GM23338 (cell line): ENCODE results near the gene SIN3B. TPM values are rescaled to one million over a fixed set of nuclear protein-coding genes. Genes with fewer than 3 reads are reported as not detected.

Source experiments
- ATAC-seq: fragments of 200-7000 bp; cut with Tn5 transposase; 3 replicates; pipeline ENCODE4 v1.9.1; 2020
- DNase-seq: peaks from one replicate; pipeline ENCODE4 v3.0.0-alpha.2; 2015; ENCODE audit warnings: low spot score
- H2AFZ ChIP-seq: fragments of 200-600 bp; sonication (generic); 2 replicates; pipeline ENCODE4 v1.8.0; 2016; ENCODE audit warnings: antibody characterized with exemption, mild to moderate bottlenecking, moderate library complexity
- H3F3A ChIP-seq: fragments of 200-600 bp; sonication (generic); replicated peaks from 2 replicates; pipeline ENCODE4 v1.8.0; 2017; ENCODE audit warnings: antibody characterized with exemption, mixed run types, low read depth
- H3K27ac ChIP-seq: fragments of 200-600 bp; sonication (generic); 2 replicates; pipeline ENCODE4 v1.6.1; 2016; ENCODE audit warnings: low read depth
- H3K27me3 ChIP-seq: fragments of 200-600 bp; sonication (generic); 2 replicates; pipeline ENCODE4 v1.8.0; 2016; ENCODE audit warnings: mild to moderate bottlenecking, mixed run types, moderate library complexity; ENCODE audit not compliant: insufficient read depth
- H3K36me3 ChIP-seq: fragments of 200-600 bp; sonication (generic); 2 replicates; pipeline ENCODE4 v1.8.0; 2016; ENCODE audit warnings: mild to moderate bottlenecking; ENCODE audit not compliant: insufficient read depth
- H3K4me1 ChIP-seq: fragments of 200-600 bp; sonication (generic); 2 replicates; pipeline ENCODE4 v1.8.0; 2016; ENCODE audit warnings: mild to moderate bottlenecking, moderate library complexity; ENCODE audit not compliant: insufficient read depth
- H3K4me2 ChIP-seq: fragments of 200-600 bp; sonication (generic); 2 replicates; pipeline ENCODE4 v1.7.1; 2017; ENCODE audit warnings: mixed run types
- H3K4me3 ChIP-seq: fragments of 200-600 bp; sonication (generic); 2 replicates; pipeline ENCODE4 v1.6.1; 2016; ENCODE audit warnings: mixed run types
- H3K79me2 ChIP-seq: fragments of 200-600 bp; sonication (generic); replicated peaks from 2 replicates; pipeline ENCODE4 v1.8.0; 2017; ENCODE audit warnings: mild to moderate bottlenecking; ENCODE audit not compliant: insufficient read depth
- H3K9me2 ChIP-seq: fragments of 200-600 bp; sonication (generic); 2 replicates; pipeline ENCODE4 v1.8.0; 2017; ENCODE audit not compliant: insufficient read depth
- H4K20me1 ChIP-seq: fragments of 200-600 bp; sonication (generic); replicated peaks from 2 replicates; pipeline ENCODE4 v1.8.0; 2017; ENCODE audit warnings: mild to moderate bottlenecking; ENCODE audit not compliant: insufficient read depth
- H3K27ac Mint-ChIP-seq: 2 replicates; pipeline ENCODE4 v1.8.0; 2020; ENCODE audit warnings: inconsistent platforms, mild to moderate bottlenecking, moderate library complexity, mixed read lengths
- H3K27me3 Mint-ChIP-seq: 3 replicates; pipeline ENCODE4 v1.8.0; 2022; ENCODE audit warnings: low read depth, mild to moderate bottlenecking, moderate library complexity, mixed read lengths, inconsistent platforms; ENCODE audit not compliant: insufficient read depth, poor library complexity
- H3K36me3 Mint-ChIP-seq: 3 replicates; pipeline ENCODE4 v1.8.0; 2021; ENCODE audit warnings: low read depth, mild to moderate bottlenecking, inconsistent platforms, moderate library complexity, mixed read lengths
- H3K4me1 Mint-ChIP-seq: 3 replicates; pipeline ENCODE4 v1.8.0; 2020; ENCODE audit warnings: mild to moderate bottlenecking, inconsistent platforms, mixed read lengths
- H3K4me3 Mint-ChIP-seq: 3 replicates; pipeline ENCODE4 v1.8.0; 2021; ENCODE audit warnings: moderate library complexity, mild to moderate bottlenecking, inconsistent platforms, mixed read lengths
- H3K9me3 Mint-ChIP-seq: 3 replicates; pipeline ENCODE4 v1.8.0; 2020; ENCODE audit warnings: moderate library complexity, mild to moderate bottlenecking, inconsistent platforms, mixed read lengths
- CTCF ChIP-seq, 2 experiments: fragments of 200-600 bp in 1 of 2; sonication (generic) in 1 of 2; conservative IDR thresholded peaks; 2 replicates each; pipeline versions ENCODE4 v1.5.1 to v1.6.1; 2016 to 2017; ENCODE audit warnings: antibody characterized with exemption in 2 of 2, low read depth in 2 of 2, mild to moderate bottlenecking in 2 of 2, moderate library complexity in 1 of 2
- EZH2 ChIP-seq: fragments of 200-600 bp; sonication (generic); IDR thresholded peaks from one replicate; pipeline ENCODE4 v1.8.0; 2017; ENCODE audit warnings: antibody characterized with exemption, mild to moderate bottlenecking, low read depth; ENCODE audit not compliant: unreplicated experiment
- REST ChIP-seq: IDR thresholded peaks from one replicate; pipeline ENCODE4 v1.6.1; 2018; ENCODE audit warnings: antibody characterized with exemption; ENCODE audit not compliant: unreplicated experiment
- ZNF462 ChIP-seq: fragments of 250-450 bp; sonication (Bioruptor Pico); IDR thresholded peaks from 2 replicates; pipeline ENCODE4 v1.5.0; 2020; ENCODE audit warnings: mild to moderate bottlenecking, moderate library complexity
- polyA plus RNA-seq: library from polyadenylated mRNA; unstranded; fragments of >200 nt; fragmentation: Nextera tagmentation; extraction: Ambion mirVana; gene quantifications from 2 replicates; pipeline ENCODE4 v1.2.1, GENCODE V29; 2016
- total RNA-seq: library from RNA; depleted of rRNA; stranded (reverse); fragments of >200 nt; shearing (Covaris generic); gene quantifications from 2 replicates; pipeline ENCODE4 v1.2.3, GENCODE V29; 2014

Gene SIN3B
- total and polyA plus RNA-seq, 2 experiments from 2014 or later: 37.6 to 68.6 TPM

DNA sequence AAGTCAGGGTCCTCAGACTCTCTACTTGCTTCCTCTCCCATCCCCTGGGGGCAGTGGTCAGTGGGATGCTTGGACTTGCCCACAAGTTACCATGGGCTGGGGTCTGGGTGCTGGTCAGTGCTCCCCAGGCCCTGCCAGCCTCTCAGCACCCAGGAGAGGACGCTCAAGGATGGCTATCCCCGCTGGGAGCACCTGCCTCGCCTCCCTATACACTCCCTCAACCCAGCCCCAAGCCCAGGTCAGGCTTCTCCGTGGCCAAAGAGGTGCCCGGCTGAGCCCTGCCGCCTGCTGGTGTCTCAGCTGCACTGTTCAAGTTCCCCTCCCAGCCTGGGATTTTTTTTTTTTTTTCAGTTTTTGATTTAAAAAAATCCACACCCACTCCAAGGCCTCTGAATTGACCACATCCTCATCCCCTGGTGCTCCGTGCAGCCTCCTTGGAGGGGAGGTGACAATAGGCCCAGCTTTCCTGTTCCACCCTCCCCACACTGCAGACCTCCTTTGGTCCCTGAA lies 70.4 kb downstream of the SIN3B start:
- DNase-seq: peak; percentile 73
- Mint-ChIP-seq H3K4me3 (no peak overlapping the region), H3K4me1 (peaks cover 5% of the 10 kb centered on the region; the same call in 1 of the 3 replicates), H3K9me3 (no peaks in the 10 kb centered on the region; the same call in 2 of the 3 replicates), H3K36me3 (no peaks in the 10 kb centered on the region), H3K27ac (no peak overlapping the region), H3K27me3 (peaks cover 25% of the 10 kb centered on the region)
- TF ChIP-seq CTCF (conservative IDR thresholded peaks at IDR 0.05; ENCODE audit: low read depth in 2 of 2): peak; percentile 70 to 76
- TF ChIP-seq EZH2: no peak
- peaks cover 16% of the 10 kb centered on the region for H3K27me3 ChIP-seq
- no peak overlapping the region for H3K4me3 ChIP-seq
- H3K4me2 ChIP-seq: no peak overlapping the region
- ATAC-seq: peak; percentile 18
- no peak overlapping the region for H2AFZ ChIP-seq
- no peak overlapping the region for H3K27ac ChIP-seq
- H3K79me2 ChIP-seq: no peaks in the 10 kb centered on the region
- no peaks in the 10 kb centered on the region for H3K36me3 ChIP-seq
- no peaks in the 10 kb centered on the region for H4K20me1 ChIP-seq
- no peaks in the 10 kb centered on the region for H3F3A ChIP-seq
- H3K4me1 ChIP-seq: peaks cover 3% of the 10 kb centered on the region; the same call in 1 of the 2 replicates
- no peaks in the 10 kb centered on the region for H3K9me2 ChIP-seq

DNA sequence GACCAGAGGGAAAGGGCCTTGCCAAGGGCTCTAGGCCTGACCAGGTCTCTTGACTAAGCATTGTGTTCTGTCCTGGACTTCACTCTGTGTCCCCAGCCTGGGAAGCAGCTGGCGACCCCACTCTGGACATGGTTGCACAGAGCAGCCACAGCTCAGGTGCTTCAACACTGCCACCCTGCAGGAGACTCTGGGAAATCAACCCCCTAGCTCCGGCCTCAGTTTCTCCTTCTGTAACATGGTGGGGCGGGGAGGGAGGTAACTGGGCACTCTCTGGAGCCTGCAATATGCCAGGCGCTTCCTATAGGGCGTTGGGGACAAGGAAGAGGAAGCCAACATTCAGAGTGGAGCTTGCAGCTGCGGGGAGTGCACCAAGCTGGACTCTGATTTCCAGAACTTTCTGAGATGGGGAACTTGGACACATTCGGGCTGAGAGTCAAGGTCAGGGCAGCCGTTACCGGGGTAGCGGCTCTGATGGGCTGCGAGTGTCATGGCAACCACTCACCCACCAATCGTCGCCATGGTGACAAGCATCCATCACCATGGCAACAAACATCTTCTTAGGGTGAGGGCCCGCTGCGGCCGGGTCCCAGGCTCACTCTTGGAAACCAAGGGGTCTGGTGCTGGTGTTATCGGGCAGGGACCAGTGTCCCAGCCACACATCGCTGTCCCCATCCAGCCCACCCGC lies 72.4 kb downstream of the SIN3B start:
- H3K36me3 Mint-ChIP-seq: no peaks in the 10 kb centered on the region
- ATAC-seq (no peak), DNase-seq (no peak)
- no peak for TF ChIP-seq CTCF (conservative IDR thresholded peaks at IDR 0.05; ENCODE audit: low read depth in 2 of 2)
- TF ChIP-seq EZH2: no peak
- no peak for TF ChIP-seq REST
- no peak for TF ChIP-seq ZNF462 (CRISPR knock-in tag)
- no peak overlapping the region for H2AFZ ChIP-seq
- no peaks in the 10 kb centered on the region for H3K4me1 ChIP-seq
- no peaks in the 10 kb centered on the region for H3K36me3 ChIP-seq
- H3K27me3 ChIP-seq: peaks cover 12% of the 10 kb centered on the region
- H3F3A ChIP-seq: no peaks in the 10 kb centered on the region
- H3K27ac Mint-ChIP-seq: no peak overlapping the region
- no peaks in the 10 kb centered on the region for H3K79me2 ChIP-seq
- no peak overlapping the region for H3K27ac ChIP-seq
- H3K4me3 Mint-ChIP-seq: no peak overlapping the region
- no peaks in the 10 kb centered on the region; the same call in 2 of the 3 replicates for H3K9me3 Mint-ChIP-seq
- no peak overlapping the region for H3K4me2 ChIP-seq
- no peak overlapping the region for H3K4me3 ChIP-seq
- no peaks in the 10 kb centered on the region for H3K9me2 ChIP-seq
- H4K20me1 ChIP-seq: no peaks in the 10 kb centered on the region
- H3K27me3 Mint-ChIP-seq: peaks cover 22% of the 10 kb centered on the region
- H3K4me1 Mint-ChIP-seq: peaks cover 2% of the 10 kb centered on the region; the same call in 1 of the 3 replicates
